Vagina (tissue), 2 donors: ENCODE measurements around the gene LENG1.

ENCODE experiments used
- CTCF ChIP-seq, 3 experiments: fragments of 450-650 bp in 2 of 3; fragments of 200-600 bp in 1 of 3; sonication (generic) in 1 of 3; IDR thresholded peaks; one replicate each; pipeline ENCODE4 v1.5.1; 2017 to 2019; ENCODE audit warnings: antibody characterized with exemption in 3 of 3, mild to moderate bottlenecking in 2 of 3, moderate library complexity in 2 of 3
- POLR2AphosphoS5 ChIP-seq, 2 donors: sonication (generic); formaldehyde crosslinking; IDR thresholded peaks; one replicate each; pipeline ENCODE4 v1.9.0; 2017; ENCODE audit warnings: antibody characterized with exemption in 2 of 2, mild to moderate bottlenecking in 2 of 2, low read depth in 1 of 2; ENCODE audit not compliant: insufficient read depth in 1 of 2

DNA sequence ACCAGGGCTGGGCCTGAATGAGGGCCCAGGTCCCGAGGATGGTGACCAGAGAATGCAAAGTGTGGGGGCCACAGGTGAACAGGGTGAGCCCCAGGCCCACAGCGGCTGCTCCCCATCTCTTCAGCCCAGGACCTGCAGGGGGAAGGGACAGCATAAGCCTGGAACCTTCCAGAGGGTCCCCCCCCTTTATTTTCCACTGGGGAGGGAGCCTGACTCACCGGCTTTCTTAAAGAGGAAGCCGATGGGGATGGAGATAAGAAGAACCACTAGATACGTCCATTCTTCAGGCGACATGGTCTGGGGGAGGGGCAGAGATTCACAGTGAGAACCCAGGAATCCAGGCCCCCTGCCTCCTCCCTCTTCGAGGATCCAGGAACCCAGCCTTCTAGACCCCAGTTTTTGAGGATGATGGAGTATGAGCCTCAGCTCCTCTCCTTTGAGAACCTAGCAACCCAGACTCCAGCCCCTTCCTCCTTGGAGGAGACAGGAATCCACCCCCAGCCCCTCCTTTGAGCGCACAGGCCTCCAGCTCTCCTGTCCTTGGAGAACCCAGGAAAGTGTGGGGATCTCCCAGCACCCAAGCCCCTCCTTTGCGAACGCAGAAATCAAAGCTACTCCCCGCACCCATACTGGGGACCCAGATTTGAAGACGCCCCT lies 28.8 kb upstream of the LENG1 start:
- TF ChIP-seq CTCF (IDR thresholded peaks at IDR 0.05): no peak
- TF ChIP-seq POLR2AphosphoS5 (IDR thresholded peaks at IDR 0.05; ENCODE audit: insufficient read depth in 1 of 2, low read depth in 1 of 2): no peak
